Measurements from ENCODE around the gene HSPD1. TPM values are rescaled to one million over a fixed set of nuclear protein-coding genes. Genes with fewer than 3 reads are reported as not detected.

Gene HSPD1
- total RNA-seq, 4 donors from 2014 or later, result 101 to 226 (median 177) TPM

- WGBS, 2 donors, result 0 to 2% methylated on average over 13 to 16 of the region's 16 CpGs
- Histone ChIP-seq H3K27ac (peak overlapping the region; percentile 94 to 96 (median 95)), H3K36me3 (peaks cover 0 to 13% (median 0%) of the 10 kb centered on the region in 3 donors), H3K4me3 (peak overlapping the region; percentile 85 to 96 (median 88)), H3K4me1 (peaks cover 12 to 53% (median 24%) of the 10 kb centered on the region in 3 donors), H3K27me3 (no peaks in the 10 kb centered on the region), H3K9me3 (no peaks in the 10 kb centered on the region)
- intact Hi-C loops (cut with DNase I), result loop anchor here (10.0 kb wide), 1 partner anchor 189 kb away; the partner anchor contains the start of gene MARS2
- no peak for DNase-seq
- TF ChIP-seq POLR2A (IDR thresholded peaks at IDR 0.05) (no peak), CTCF (IDR thresholded peaks at IDR 0.05) (no peak)
These were observed 15.7 kb upstream of the HSPD1 start for GRCh38 chr2:197515315-197515738.

GRCh38 chr2:197514754-197515153, 15.1 kb upstream of the HSPD1 start:
- Histone ChIP-seq H3K27me3 (no peaks in the 10 kb centered on the region), H3K36me3 (peaks cover 0 to 8% (median 0%) of the 10 kb centered on the region in 3 donors), H3K9me3 (no peaks in the 10 kb centered on the region), H3K4me1 (peaks cover 12 to 49% (median 24%) of the 10 kb centered on the region in 3 donors), H3K4me3 (peak overlapping the region in 3 of 4 donors; percentile 85 to 90 (median 87)), H3K27ac (peak overlapping the region; percentile 94 to 96 (median 95))
- TF ChIP-seq CTCF (IDR thresholded peaks at IDR 0.05) (no peak), POLR2A (IDR thresholded peaks at IDR 0.05) (no peak)
- no peak for DNase-seq
- WGBS, 2 donors, result 62 to 66% methylated on average over 3 of the region's 3 CpGs
- intact Hi-C loops (cut with DNase I), result loop anchor here (10.0 kb wide), 1 partner anchor 190 kb away; the partner anchor contains the start of gene MARS2

GRCh38 chr2:197513915-197514314, 14.3 kb upstream of the HSPD1 start:
- Histone ChIP-seq H3K27me3 (no peaks in the 10 kb centered on the region), H3K4me3 (no peak overlapping the region), H3K27ac (no peak overlapping the region), H3K36me3 (peaks cover 0 to 8% (median 0%) of the 10 kb centered on the region in 3 donors), H3K9me3 (no peaks in the 10 kb centered on the region), H3K4me1 (peaks cover 12 to 40% (median 22%) of the 10 kb centered on the region in 3 donors)
- DNase-seq, result no peak
- intact Hi-C loops (cut with DNase I), result loop anchor here (10.0 kb wide), 1 partner anchor 191 kb away; the partner anchor contains the start of gene MARS2
- 90 to 97% methylated on average over 5 of the region's 5 CpGs for WGBS, 2 donors
- TF ChIP-seq POLR2A (IDR thresholded peaks at IDR 0.05), result no peak
- TF ChIP-seq CTCF (IDR thresholded peaks at IDR 0.05), result no peak

- no peak for DNase-seq
- Histone ChIP-seq H3K27ac (no peak overlapping the region), H3K36me3 (peaks cover 0 to 33% (median 0%) of the 10 kb centered on the region in 3 donors), H3K27me3 (no peaks in the 10 kb centered on the region), H3K9me3 (no peaks in the 10 kb centered on the region), H3K4me1 (peaks cover 0 to 21% (median 10%) of the 10 kb centered on the region in 3 donors), H3K4me3 (no peak overlapping the region)
- WGBS, 2 donors, result 91 to 95% methylated on average over 5 of the region's 5 CpGs
- TF ChIP-seq POLR2A (IDR thresholded peaks at IDR 0.05) (no peak), CTCF (IDR thresholded peaks at IDR 0.05) (no peak)
- intact Hi-C loops (cut with DNase I), result no loop called here
These were observed 7.0 kb upstream of the HSPD1 start for GRCh38 chr2:197506658-197507057.

- TF ChIP-seq CTCF (IDR thresholded peaks at IDR 0.05) (no peak), POLR2A (IDR thresholded peaks at IDR 0.05) (no peak)
- H3K4me1 ChIP-seq, result peaks cover 0 to 22% (median 15%) of the 10 kb centered on the region in 3 donors
- H3K27ac ChIP-seq, result no peak overlapping the region
- DNase-seq, result no peak
- peaks cover 0 to 33% (median 0%) of the 10 kb centered on the region in 3 donors for H3K36me3 ChIP-seq
- intact Hi-C loops (cut with DNase I), result no loop called here
- H3K9me3 ChIP-seq, result no peaks in the 10 kb centered on the region
- WGBS, 2 donors, result 88 to 94% methylated on average over 6 of the region's 6 CpGs
- no peaks in the 10 kb centered on the region for H3K27me3 ChIP-seq
- no peak overlapping the region for H3K4me3 ChIP-seq
These were observed 4.9 kb upstream of the HSPD1 start for GRCh38 chr2:197504512-197504911.
